HG02973 (cell line): ENCODE data around the gene MUSTN1.

Experiments
- ATAC-seq: cut with Tn5 transposase; IDR thresholded peaks from one replicate; pipeline ENCODE4 v1.9.1; 2021; ENCODE audit warnings: moderate library complexity; ENCODE audit not compliant: unreplicated experiment

The MUSTN1 gene

DNA sequence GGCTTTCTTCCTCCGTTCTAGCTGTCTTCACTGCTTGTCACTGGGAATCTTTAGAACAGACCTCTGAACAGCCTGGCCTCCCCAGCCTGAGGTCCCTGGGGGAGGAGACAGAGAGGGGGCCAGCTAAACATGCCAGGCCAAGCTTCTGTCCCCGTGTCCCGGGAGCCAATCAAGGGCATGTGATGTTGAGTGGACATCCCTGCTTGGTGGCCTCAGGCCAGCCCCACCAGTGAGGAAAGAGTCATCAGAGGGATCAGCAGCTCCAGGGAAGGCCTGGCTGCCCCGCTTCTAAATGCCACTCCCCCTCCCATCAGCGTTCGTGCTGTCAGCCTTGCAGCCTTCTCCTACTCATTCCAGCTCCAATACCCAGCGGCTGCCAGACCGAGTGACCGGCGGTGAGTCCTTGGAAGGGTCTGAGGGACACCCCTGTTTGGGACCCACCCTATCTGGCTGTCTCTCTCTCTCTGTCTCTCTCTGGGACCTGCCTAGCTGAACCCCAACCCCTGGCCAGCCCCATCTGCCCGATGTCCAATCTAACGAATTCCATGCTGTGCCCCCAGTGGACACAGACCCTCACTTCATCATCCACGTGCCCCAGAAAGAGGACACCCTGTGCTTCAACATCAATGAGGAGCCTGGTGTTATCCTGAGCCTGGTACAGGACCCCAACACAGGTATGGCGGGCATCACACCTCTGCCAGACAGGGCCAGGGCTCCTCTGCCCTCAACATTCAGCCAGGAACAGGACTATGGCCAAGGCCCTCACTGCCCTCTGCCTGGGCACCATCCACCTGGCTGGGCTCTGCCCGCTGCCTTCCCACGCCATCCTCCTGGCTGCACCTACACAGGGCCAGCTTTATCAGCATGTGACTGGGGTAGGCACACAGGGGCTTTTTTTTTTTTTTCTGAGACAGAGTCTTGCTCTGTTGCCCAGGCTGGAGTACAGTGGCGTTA lies 46.9 kb downstream of the MUSTN1 start:
- no peak for ATAC-seq

DNA sequence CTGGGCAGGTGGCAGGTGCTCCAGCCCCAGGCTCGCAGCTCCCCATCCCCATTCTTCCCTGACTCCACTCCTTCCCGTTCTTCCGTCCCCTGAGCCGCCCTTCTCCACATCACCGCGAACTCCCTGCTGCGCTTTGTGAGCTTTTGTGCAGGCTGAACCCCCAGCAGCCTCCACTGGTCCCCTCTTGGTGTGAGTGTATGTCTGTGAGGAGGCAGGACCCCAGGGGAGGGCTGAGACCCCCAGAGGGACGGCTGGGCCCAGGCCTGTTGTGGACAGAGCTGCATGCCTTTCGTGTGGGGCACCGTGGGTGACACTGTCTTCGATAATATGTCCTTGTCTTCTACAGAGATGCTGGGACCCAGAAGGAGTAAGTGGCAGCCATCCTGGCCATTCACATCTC lies 47.6 kb downstream of the MUSTN1 start:
- no peak for ATAC-seq

GRCh38 chr3:52786330-52787215 lies 48.2 kb downstream of the MUSTN1 start:
- no peak for ATAC-seq

DNA sequence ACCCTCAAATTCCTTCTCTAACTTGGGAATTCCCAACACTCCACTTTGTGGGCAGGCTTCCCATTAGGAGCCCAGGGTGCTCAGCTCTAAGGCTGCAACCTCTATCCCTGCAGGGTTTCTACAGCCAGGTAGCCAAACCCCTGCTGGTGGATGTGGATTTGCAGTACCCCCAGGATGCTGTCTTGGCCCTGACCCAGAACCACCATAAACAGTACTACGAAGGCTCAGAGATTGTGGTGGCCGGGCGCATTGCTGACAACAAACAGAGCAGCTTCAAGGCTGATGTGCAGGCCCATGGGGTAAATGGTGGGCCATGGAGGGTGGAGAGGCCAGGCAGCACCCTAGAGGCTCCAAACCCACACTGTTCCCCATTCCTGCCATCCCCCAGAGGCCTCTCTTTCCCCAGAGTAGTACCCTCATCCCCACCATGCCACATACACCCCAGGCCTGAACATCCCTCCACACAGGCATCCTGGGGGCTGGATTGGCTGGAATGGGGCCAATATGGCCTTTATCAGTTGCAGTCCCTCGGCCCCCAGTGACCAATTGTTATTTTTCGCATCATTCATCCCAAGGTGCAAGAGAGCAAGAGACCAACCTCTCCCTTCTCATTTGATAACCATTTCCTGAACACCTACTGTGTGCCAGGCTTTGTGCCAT lies 49.8 kb downstream of the MUSTN1 start:
- ATAC-seq, result no peak

DNA sequence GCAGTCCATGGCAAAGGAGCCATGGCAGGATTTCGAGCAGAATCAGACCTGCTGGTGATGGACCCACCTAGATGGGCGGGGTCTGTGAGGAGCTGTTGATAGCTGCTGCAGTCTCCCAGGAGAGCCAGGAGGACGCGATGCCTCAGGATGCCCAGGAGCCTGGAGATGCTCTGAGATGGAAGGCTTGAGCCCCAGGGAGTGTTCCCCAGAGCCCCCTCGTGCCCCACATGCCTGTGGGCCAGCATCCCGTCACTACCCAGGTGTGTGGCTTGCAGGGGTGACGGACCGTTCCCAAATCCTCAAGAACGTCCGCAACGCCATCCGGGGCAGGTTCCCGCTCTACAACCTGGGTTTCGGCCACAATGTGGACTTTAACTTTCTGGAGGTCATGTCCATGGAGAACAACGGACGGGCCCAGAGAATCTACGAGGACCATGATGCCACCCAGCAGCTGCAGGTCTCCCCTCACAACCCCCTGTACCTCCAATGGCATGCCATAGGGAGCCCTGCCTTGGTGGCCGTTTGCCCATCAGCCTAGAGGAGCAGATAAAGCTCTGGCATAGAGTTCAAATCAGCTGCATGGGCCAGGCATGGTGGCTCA lies 50.7 kb downstream of the MUSTN1 start:
- ATAC-seq, result no peak

DNA sequence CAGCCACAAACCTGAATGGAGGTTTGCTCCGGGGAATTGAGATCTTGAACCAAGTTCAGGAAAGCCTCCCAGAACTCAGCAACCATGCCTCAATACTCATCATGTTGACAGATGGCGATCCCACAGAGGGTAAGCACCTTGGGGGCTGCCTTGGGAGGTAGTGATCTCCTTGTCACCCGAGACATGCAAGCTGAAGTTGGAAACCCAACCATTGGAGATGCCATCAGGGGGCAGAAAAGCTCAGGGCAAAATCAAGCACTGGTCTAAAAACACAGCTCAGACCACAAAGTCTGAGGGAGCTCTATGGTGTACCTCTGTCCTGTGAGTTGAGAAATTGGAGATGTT lies 51.6 kb downstream of the MUSTN1 start:
- no peak for ATAC-seq
